LNCaP clone FGC (cell line): ENCODE results near the gene HS3ST4.

Experiments
- DNase-seq: peaks from one replicate; pipeline ENCODE4 v3.0.0-alpha.2; 2011; ENCODE audit warnings: low read depth
- H3K4me3 ChIP-seq: 2 replicates; pipeline ENCODE4 v1.5.1; 2011; ENCODE audit warnings: mild to moderate bottlenecking, low read depth, low read length, control low read depth
- CTCF ChIP-seq: IDR thresholded peaks from 2 replicates; pipeline ENCODE4 v1.5.1; 2012; ENCODE audit warnings: mild to moderate bottlenecking; ENCODE audit not compliant: control insufficient read depth, insufficient read depth; ENCODE audit errors: extremely low read depth

The HS3ST4 gene

GRCh38 chr16:25690552-25691143, 1.1 kb upstream of the HS3ST4 start:
- no peak for DNase-seq
- no peak for TF ChIP-seq CTCF
- H3K4me3 ChIP-seq, result no peak overlapping the region

GRCh38 chr16:25692351-25692741, 587 bp downstream of the HS3ST4 start:
- DNase-seq, result no peak
- no peak overlapping the region for H3K4me3 ChIP-seq
- TF ChIP-seq CTCF, result no peak

DNA sequence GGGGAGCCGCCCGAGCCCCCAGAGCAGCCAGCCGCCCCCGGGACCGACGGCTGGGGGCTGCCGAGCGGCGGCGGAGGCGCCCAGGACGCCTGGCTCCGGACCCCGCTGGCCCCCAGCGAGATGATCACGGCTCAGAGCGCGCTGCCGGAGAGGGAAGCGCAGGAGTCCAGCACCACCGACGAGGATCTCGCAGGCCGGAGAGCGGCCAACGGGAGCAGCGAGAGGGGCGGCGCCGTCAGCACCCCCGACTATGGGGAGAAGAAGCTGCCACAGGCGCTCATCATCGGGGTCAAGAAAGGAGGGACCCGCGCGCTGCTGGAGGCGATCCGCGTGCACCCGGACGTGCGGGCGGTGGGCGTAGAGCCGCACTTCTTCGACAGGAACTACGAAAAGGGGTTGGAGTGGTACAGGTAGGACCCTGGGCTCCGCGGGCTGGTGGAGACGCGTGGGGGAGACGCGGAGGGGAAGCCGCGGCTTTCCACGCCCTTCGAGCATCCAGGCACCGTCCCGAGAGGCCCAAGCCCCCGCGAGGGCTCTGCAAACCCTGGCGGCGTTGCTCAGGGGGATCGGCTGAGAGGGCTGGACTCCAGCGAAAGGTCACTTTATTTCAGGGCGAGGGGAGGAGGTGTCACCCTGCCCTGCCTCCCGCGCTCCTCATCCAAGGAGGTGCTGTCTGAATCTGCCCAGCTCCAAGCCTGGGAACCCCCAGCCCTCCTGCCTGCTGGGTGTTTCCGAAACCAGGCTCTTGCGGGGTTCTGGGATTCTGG, 1.2 kb downstream of the HS3ST4 start:
- H3K4me3 ChIP-seq, result no peak overlapping the region
- no peak for DNase-seq
- no peak for TF ChIP-seq CTCF

- H3K4me3 ChIP-seq, result no peak overlapping the region
- DNase-seq, result no peak
- TF ChIP-seq CTCF, result no peak
These were observed 1.9 kb downstream of the HS3ST4 start for GRCh38 chr16:25693631-25694030.

- no peak overlapping the region for H3K4me3 ChIP-seq
These were observed 7.3 kb downstream of the HS3ST4 start for GRCh38 chr16:25699069-25699468.

DNA sequence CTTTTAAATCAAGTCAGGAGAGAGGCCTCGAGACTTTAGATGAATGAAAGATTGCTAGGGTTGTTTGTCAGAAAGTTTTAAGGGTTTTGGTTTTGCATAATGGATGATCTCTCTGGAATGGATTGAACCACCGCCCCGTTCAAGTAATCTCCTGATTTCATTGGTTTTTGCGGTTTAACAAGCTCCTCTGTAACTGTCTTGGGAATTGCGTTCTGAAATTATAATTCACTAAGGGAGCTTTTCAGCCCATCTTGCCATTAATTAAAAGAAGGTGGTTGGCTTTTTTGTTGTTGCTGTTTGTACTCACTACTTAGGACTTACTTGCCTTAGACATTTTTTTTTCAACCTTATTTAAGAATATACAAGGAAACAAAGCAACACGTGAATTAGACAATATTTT, 8.8 kb downstream of the HS3ST4 start:
- H3K4me3 ChIP-seq, result no peak overlapping the region
- TF ChIP-seq CTCF, result no peak
- DNase-seq, result no peak

More at GRCh38 chr16:25699069-25699468, 7.3 kb downstream of the HS3ST4 start:
- no peak for DNase-seq
- TF ChIP-seq CTCF, result no peak
